ENCODE data around the gene PEX3.
"Not testable (repeated sequence)": the region's sequence is repeated elsewhere in the genome, so short reads cannot be mapped to it uniquely, and the experiment has no call there.

Gene PEX3

DNA sequence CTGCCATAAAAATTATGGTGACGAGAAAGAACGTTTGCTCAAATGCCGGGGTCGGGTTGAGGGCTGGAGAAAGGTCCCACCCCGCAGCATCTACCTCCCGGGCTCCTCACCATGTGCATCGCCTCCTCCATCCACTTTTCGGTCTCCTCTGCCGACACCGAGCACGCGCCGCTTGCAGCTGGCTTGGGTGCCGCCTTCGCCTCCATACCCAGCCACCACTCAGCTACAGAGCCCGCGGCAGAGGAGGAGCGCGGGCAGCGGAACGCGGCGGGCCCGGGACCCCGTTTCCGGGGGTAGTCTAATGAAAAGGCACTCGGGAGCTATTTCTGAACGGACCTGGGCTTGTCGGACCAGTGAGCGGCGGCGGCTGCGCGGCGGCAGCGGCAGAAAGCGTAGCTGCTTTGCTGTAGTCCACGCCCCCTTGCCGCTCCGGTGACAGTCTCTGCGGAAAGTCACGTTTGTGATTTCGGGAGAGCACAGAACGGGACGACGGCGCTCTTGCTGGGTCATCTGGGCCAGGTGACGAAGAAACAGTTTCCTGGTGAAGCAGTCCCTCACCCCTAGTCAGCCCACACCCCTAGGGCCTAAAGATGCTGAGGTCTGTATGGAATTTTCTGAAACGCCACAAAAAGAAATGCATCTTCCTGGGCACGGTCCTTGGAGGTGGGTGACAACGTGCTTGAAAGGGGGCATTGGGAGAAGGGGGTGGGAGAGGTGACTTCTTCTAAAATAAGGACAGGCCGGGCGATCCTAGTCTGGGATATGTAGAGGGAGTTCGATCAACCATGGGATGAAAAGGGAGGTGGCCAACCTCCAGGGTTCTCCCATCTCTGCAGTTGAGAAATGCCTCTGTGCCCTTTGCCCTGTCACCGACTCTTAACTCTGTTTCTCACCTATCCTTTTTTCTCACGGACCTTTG lies at the start of gene PEX3, which contains the start of gene ADAT2:
Gene PEX3 (plus strand): TSS at position 353 of the 919 bp plus-strand sequence. CDS start 238 bp downstream, at position 591.
Gene ADAT2 (minus strand): TSS at position 243 of the 919 bp plus-strand sequence. CDS start 37 bp downstream, at position 206.
- DNase-seq: peak; percentile 78 to 88 (median 86)

- no peak for DNase-seq
Measured at GRCh38 chr6:143401068-143401446, 49.5 kb upstream of the PEX3 start.

- DNase-seq: no peak
Measured at GRCh38 chr6:143401636-143402370, 48.8 kb upstream of the PEX3 start.

DNA sequence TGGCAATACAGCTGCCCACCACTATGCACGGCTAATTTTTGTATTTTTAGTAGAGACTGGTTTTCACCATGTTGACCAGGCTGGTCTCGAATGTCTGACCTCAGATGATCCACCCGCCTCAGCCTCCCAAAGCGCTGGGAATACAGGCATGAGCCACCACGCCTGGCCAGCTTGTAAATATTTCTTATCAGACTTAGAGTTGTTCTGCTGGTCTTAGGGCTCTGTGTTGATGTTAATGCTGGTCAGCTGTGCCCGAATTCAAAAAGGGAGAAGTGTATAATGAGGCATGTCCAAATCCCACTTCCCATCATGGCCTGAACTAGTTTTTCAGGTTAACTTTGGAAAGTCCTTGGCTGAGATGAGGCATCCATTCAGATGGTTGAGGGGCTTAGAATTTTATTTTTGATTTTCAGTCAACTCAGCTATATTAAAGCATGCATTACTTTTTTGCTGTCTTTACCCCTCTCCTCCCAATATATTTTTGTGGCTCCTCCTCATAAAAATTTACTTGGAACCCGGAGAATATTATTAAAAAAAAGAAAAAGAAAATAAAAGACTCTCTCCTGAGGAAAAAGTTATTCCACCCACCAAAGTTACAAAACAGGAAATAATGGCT lies 47.8 kb upstream of the PEX3 start:
- no peak for DNase-seq

DNA sequence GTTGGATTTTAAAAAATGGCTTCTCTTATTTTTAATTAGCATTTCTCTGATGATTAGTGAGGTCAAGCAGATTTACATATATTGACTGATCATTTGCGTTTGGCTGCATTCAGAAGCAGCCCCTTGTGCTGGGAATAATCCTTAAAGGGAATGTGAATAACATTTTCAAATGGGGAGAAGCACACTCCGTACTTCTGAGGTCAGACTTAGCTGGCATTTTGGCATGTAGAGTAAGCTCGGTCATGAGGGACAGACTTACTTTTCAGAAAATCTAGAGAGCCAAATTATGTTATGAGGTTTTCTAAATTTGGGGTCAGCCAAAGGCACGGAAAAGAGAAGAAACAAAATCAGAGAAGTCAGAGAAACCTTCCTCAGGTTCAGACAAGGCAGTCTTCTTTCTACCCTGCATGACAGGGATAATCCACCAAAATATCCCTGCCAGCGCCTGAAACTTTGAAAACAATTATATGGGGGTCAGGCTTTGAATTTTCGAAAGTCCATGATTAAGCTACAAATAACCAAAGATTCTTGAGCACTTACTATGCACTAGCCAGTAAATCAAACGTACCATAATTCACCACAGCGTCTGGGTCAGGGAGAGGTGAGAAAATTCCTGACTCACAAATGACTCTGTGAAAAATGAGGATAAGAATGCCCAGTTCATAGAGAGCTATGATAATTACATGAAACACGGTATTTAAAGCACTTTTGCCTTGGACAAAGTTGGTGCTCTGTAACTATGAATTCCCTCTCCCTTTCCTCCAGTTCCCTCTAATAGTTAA lies 45.0 kb upstream of the PEX3 start:
- no peak for DNase-seq

DNA sequence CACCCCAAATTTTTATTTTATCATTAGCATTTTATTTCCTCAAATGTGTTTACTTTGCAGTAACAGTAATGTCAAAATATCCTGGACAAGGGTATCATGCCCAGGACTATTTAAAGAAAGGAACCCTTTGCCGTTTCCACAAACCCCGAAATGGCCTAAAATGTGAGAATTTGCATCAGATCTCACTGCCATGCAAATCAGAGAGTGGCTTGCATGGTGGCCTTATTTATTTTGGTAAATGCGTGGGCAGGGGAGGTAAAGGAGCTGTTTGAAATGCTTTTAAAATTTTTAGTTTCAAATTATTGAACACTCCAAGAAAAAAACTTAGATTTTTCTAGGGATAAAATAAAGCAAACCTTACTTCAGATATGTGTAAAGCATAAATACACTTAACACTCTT lies 43.9 kb upstream of the PEX3 start:
- DNase-seq: no peak

GRCh38 chr6:143408151-143408786 lies 42.3 kb upstream of the PEX3 start:
- no peak for DNase-seq

GRCh38 chr6:143408787-143409162 lies 41.8 kb upstream of the PEX3 start:
- DNase-seq: no peak

- DNase-seq: no peak
Measured at GRCh38 chr6:143410859-143411270, 39.7 kb upstream of the PEX3 start.

- DNase-seq: no peak
Measured at GRCh38 chr6:143414769-143415168, 35.8 kb upstream of the PEX3 start.

GRCh38 chr6:143419526-143419925 lies 31.1 kb upstream of the PEX3 start:
- no peak for DNase-seq

DNA sequence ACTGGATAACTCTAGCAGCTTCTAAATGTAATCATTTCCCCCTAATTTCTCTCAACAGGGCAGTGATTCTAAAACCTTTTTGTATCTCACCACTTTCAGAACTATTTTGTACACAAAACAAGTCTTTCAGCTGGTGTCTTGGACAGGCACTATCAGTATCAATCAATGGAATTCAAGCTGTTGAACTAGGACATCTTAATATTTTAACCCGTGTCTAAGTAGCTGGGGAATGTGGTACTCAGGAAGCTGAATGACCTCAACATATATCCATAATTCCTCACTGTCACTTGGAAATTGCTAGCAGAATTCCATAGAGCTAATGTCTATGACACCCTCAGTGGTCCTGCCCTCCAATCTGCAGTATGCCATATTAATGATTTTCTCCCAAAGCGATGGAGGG lies 24.6 kb upstream of the PEX3 start:
- no peak for DNase-seq

DNA sequence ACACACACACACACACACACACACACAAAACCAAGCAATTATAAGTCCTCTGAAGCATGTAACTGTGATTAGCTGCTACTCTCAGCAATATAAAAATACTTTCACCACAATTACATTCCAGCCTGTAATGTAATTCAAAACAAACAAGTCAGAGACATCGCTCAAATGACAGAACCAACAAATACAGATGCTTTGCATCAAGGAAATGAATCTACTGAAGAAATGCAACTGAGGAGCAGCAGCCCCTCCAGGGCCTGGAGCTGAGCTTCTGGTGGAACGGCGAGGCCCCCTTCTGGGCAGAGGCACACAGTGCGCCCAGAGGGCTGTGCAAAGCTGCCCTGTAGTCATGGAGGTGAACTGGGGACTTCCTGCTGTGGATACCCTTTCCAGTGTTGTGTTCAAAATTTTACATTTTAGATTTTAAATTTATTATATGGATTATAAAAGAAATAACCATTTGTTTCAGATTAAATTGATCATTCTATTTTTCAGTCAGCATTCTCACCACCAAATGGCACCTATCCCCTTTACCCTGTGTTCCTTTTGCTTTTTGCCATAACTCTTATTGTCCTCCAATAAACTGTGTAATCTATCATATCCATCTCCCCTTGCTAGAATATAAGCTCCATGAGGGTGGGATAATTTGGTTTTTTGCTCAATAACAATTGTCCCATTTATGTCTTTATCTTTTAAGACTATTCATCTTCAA lies 23.3 kb upstream of the PEX3 start:
- DNase-seq: peak; percentile 26 to 54 (median 37)

GRCh38 chr6:143429970-143430369 lies 20.6 kb upstream of the PEX3 start:
- no peak for DNase-seq

DNA sequence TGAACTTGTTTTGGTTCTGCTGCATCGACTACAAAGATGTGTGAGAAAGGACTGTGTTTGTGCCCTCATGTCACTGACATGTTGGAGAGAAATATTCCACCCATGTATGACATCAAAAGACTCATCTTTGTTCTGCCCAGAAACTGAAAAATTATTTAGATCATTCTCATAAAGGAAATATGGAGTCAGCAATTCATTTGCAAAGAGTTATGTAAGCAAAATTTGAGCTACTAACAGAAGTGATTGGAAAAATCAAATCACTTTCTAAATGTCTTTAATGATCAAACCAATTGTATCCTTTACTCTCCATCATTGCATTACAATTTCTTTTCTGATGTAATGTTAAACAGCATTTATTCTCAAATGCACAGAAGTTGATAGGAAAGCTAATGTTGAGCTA lies 19.4 kb upstream of the PEX3 start:
- no peak for DNase-seq

GRCh38 chr6:143432588-143432987 lies 18.0 kb upstream of the PEX3 start:
- DNase-seq: no peak

DNA sequence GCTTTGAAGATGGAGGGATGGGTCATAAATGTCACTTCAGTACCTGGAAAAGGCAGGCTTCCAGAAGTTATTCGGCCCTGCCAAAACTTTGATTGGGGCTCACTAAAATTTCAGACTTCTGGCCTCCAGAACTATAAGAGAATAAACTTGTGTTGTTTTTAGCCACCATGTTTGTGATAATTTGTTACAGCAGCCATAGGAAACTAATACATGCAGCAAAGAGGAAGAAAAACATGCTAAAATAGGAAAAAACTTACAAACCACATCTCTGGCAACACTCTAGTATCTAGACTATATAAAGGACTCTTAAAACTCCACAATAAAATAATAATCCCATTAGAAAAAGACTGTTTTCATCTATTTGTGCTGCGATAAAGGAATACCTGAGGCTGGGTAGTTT lies 9.6 kb upstream of the PEX3 start:
- DNase-seq: no peak

DNA sequence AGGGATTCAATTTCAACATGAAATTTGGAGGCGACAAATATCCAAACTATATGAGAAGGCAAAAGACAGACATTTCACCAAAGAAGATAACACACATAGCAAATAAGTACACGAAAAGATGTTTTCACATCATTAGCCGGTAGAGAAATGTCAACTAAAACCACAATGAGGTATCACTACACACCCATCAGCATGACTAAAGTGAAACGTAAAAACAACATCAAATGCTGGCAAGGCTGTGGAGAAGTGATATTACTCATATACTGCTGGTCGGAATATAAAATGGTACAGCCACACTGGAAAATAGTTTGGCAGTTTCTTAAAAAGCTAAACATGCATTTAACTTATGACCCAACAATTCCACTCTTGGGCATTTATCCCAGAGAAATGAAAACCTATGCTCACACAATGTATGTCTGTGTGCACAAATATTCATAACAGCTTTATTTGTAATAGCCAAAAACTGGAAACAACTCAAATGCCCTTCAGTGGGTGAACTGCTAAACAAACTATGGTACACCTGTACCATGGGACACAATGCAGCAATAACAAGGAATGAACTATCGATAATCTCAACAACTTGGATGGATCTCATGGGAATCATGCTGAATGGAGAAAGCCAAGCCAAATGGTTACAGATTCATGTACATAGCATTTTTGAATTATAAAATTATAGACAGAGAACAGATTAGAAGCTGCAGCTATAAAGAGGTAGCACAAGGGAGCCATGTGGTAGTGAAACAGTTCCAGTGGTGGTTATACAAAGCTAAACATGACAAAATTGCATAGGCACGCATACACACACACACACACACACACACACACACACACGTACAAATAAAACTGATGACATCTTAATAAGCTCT lies 8.7 kb upstream of the PEX3 start:
- DNase-seq: no peak

DNA sequence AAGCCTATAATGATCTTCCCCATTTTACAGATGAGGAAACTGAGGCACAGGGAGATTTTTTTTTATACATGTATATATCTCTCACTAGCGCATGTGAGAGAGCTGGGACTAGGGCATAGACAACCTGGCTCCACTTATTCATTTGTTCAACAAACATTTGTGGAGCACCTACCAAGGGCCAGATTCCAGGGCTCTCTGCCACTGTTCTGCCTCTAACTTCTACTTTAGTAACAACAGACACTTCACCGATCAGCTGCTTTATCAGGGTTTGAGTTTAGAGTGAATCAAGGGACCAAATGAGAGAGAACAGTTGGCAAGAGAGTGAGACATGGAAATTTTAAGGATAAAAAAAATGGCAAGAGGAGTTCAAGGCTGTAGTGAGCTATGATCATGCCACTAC lies 7.5 kb upstream of the PEX3 start:
- no peak for DNase-seq

GRCh38 chr6:143447865-143448264 lies 2.7 kb upstream of the PEX3 start:
- not testable (repeated sequence) for DNase-seq
